IMR-90 (cell line): ENCODE measurements around the gene CROCC. TPM values are rescaled to one million over a fixed set of nuclear protein-coding genes. Genes with fewer than 3 reads are reported as not detected.

Experiments
- ATAC-seq: fragments of 200-7000 bp; cut with Tn5 transposase; 2 replicates; pipeline ENCODE4 v1.9.1; 2020; ENCODE audit warnings: low read depth, mild to moderate bottlenecking, moderate library complexity
- BruUV-seq: library from RNA; stranded (reverse); fragments of 400-500 nt; replicated peaks from 2 replicates; lab custom pipeline; 2021; lab: Mats Ljungman, UMichigan
- CTCF ChIA-PET: fragments of 300-600 bp; formaldehyde crosslinking; extraction: SDS; loops from one replicate; lab custom pipeline; 2021; ENCODE audit warnings: antibody characterized with exemption; lab: Yijun Ruan, JAX
- POLR2A ChIA-PET: fragments of 300-600 bp; sonication (Branson Sonifier 250); formaldehyde crosslinking; loops from one replicate; lab custom pipeline; 2022; ENCODE audit warnings: antibody characterized with exemption; ENCODE audit not compliant: unreplicated experiment; lab: Charles Lee
- DNase-seq: peaks from one replicate; pipeline ENCODE4 v3.0.0; 2013
- H2AFZ ChIP-seq: replicated peaks from 2 replicates; pipeline ENCODE3; 2013; ENCODE audit warnings: low read length, mild to moderate bottlenecking; ENCODE audit not compliant: poor library complexity
- H2AK5ac ChIP-seq: 2 replicates; pipeline ENCODE4 v1.6.1; 2013; ENCODE audit warnings: low read depth, low read length, inconsistent platforms
- H2AK9ac ChIP-seq: replicated peaks from 2 replicates; pipeline ENCODE3; 2013; ENCODE audit warnings: mild to moderate bottlenecking, low read depth, low read length, moderate library complexity; ENCODE audit not compliant: poor library complexity
- H2BK120ac ChIP-seq: 2 replicates; pipeline ENCODE4 v1.6.1; 2013; ENCODE audit warnings: low read depth, low read length, inconsistent platforms
- H2BK15ac ChIP-seq: 3 replicates; pipeline ENCODE4 v1.6.1; 2013; ENCODE audit warnings: low read depth, low read length, inconsistent platforms
- H2BK20ac ChIP-seq: 2 replicates; pipeline ENCODE4 v1.6.1; 2013; ENCODE audit warnings: low read depth, mild to moderate bottlenecking, inconsistent platforms, low read length, moderate library complexity
- H2BK5ac ChIP-seq: 2 replicates; pipeline ENCODE4 v1.6.1; 2013; ENCODE audit warnings: mild to moderate bottlenecking, low read depth, low read length, inconsistent platforms; ENCODE audit not compliant: poor library complexity, severe bottlenecking
- H3K14ac ChIP-seq: replicated peaks from 2 replicates; pipeline ENCODE4 v1.6.1; 2013; ENCODE audit warnings: low read depth, low read length, inconsistent platforms
- H3K18ac ChIP-seq: 2 replicates; pipeline ENCODE4 v1.6.1; 2013; ENCODE audit warnings: low read depth, low read length, control low read depth
- H3K23ac ChIP-seq: 2 replicates; pipeline ENCODE4 v1.6.1; 2013; ENCODE audit warnings: low read depth, low read length, inconsistent platforms
- H3K27ac ChIP-seq: 2 replicates; pipeline ENCODE4 v1.5.1; 2013; ENCODE audit warnings: mild to moderate bottlenecking, control low read depth, low read length; ENCODE audit not compliant: insufficient read depth
- H3K27me3 ChIP-seq: 2 replicates; pipeline ENCODE4 v1.6.1; 2013; ENCODE audit warnings: low read length; ENCODE audit not compliant: control insufficient read depth, insufficient read depth
- H3K36me3 ChIP-seq: 2 replicates; pipeline ENCODE4 v1.6.1; 2013; ENCODE audit warnings: low read length, mixed read lengths; ENCODE audit not compliant: control insufficient read depth, insufficient read depth
- H3K4ac ChIP-seq: 2 replicates; pipeline ENCODE4 v1.6.1; 2013; ENCODE audit warnings: low read depth, low read length, inconsistent platforms
- H3K4me1 ChIP-seq: 2 replicates; pipeline ENCODE4 v1.6.1; 2013; ENCODE audit warnings: low read length, mixed read lengths; ENCODE audit not compliant: control insufficient read depth, insufficient read depth
- H3K4me2 ChIP-seq: 2 replicates; pipeline ENCODE4 v1.6.1; 2013; ENCODE audit warnings: low read depth, mild to moderate bottlenecking, control low read depth, low read length, moderate library complexity
- H3K4me3 ChIP-seq: 2 replicates; pipeline ENCODE4 v1.5.1; 2013; ENCODE audit warnings: low read depth, mild to moderate bottlenecking, control low read depth, low read length, moderate library complexity; ENCODE audit not compliant: insufficient read depth
- H3K56ac ChIP-seq: 2 replicates; pipeline ENCODE4 v1.6.1; 2013; ENCODE audit warnings: low read length, inconsistent platforms; ENCODE audit not compliant: insufficient read depth; ENCODE audit errors: extremely low read depth
- H3K79me1 ChIP-seq, 2 experiments: 2 replicates each; pipeline ENCODE4 v1.6.1; 2013; ENCODE audit warnings: low read length in 2 of 2, inconsistent platforms in 1 of 2, low read depth in 1 of 2
- H3K9ac ChIP-seq: 2 replicates; pipeline ENCODE4 v1.6.1; 2013; ENCODE audit warnings: low read depth, low read length, control low read depth
- H3K9me1 ChIP-seq: 2 replicates; pipeline ENCODE4 v1.6.1; 2013; ENCODE audit warnings: low read length, inconsistent platforms; ENCODE audit not compliant: insufficient read depth
- H3K9me3 ChIP-seq: 2 replicates; pipeline ENCODE4 v1.6.1; 2013; ENCODE audit warnings: low read length; ENCODE audit not compliant: control insufficient read depth, insufficient read depth
- H4K20me1 ChIP-seq: 2 replicates; pipeline ENCODE4 v1.6.1; 2013; ENCODE audit warnings: low read length, inconsistent platforms; ENCODE audit not compliant: insufficient read depth
- H4K5ac ChIP-seq: 2 replicates; pipeline ENCODE4 v1.6.1; 2013; ENCODE audit warnings: mild to moderate bottlenecking, low read depth, low read length, control low read depth
- H4K8ac ChIP-seq, 2 experiments: 2 replicates each; pipeline ENCODE4 v1.6.1; 2013; ENCODE audit warnings: low read depth in 2 of 2, low read length in 2 of 2, control low read depth in 1 of 2, inconsistent platforms in 1 of 2
- H4K91ac ChIP-seq: 2 replicates; pipeline ENCODE4 v1.6.1; 2013; ENCODE audit warnings: low read depth, low read length, inconsistent platforms; ENCODE audit not compliant: insufficient read depth
- CHD1 ChIP-seq: IDR thresholded peaks from 2 replicates; pipeline ENCODE4 v1.6.1; 2012; ENCODE audit warnings: low read depth, low read length, improper control_type of control experiment
- WGBS, 2 experiments: methylation state at CpG; one replicate each; pipeline versions ENCODE4 v1.1.5 to v1.1.7; 2013; ENCODE audit warnings: missing lambda C conversion rate in 2 of 2; ENCODE audit not compliant: insufficient read length in 1 of 2; ENCODE audit errors: extremely low coverage in 2 of 2; 5-methylcytosine and 5-hydroxymethylcytosine counted together
- dilution Hi-C: fragments of 300-500 bp; cut with HindIII; formaldehyde crosslinking; loops from one replicate; pipeline ENCODE4 v1.14.3; 2018; ENCODE audit warnings: low sequenced_read_pairs; ENCODE audit not compliant: unreplicated experiment
- in situ Hi-C: fragments of 300-500 bp; cut with MboI; formaldehyde crosslinking; loops from 3 replicates; pipeline ENCODE4 v1.14.3; 2019; ENCODE audit warnings: low sequenced_read_pairs, inconsistent platforms, mixed read lengths
- intact Hi-C: fragments of 100-400 bp; cut with micrococcal nuclease; formaldehyde crosslinking; loops from 2 replicates; pipeline ENCODE4 v1.10.0; 2022
- polyA plus RNA-seq, 3 experiments: library from polyadenylated mRNA; depleted of rRNA; stranded (reverse); fragments of >200 nt; gene quantifications; 2 replicates each; pipeline ENCODE4 v1.2.3, GENCODE V29; 2012; ENCODE audit warnings: low replicate concordance in 1 of 3
- total RNA-seq: library from RNA; depleted of rRNA; stranded (reverse); fragments of >200 nt; gene quantifications from 2 replicates; pipeline ENCODE4 v1.2.3, GENCODE V29; 2012

The CROCC gene
- total and polyA plus RNA-seq, 2 of the 4 experiments (the other 2 are of a cell fraction): 7.5 to 13.7 TPM

DNA sequence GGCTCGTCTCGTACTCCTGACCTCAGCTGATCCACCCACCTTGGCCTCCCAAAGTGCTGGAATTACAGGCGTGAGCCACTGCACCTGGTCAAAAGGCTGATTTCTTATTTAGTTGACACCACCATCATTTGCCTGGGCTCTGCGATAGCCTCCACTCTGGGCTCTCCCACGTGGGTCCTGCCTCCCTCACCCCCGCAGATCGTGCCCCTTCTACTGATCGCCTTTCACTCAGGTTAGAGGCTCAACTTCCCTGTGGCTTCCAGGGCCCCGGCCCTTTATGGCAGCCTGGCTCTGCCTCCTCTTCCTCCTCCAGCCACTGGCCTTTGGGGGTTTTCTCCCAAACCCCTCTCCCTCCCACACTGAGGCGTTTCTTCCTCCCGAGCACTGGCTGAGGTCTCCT lies 61.2 kb downstream of the CROCC start:
- intact Hi-C loops (no loop called here), dilution Hi-C loops (no loop called here), in situ Hi-C loops (no loop called here)
- Histone ChIP-seq H2BK20ac (no peak overlapping the region), H2BK120ac (no peak overlapping the region), H3K23ac (no peak overlapping the region), H3K27me3 (no peaks in the 10 kb centered on the region), H3K14ac (no peak overlapping the region), H3K79me1 (no peaks in the 10 kb centered on the region; a peak in 1 of 4 replicates), H4K20me1 (peaks cover 3% of the 10 kb centered on the region; the same call in 1 of the 2 replicates), H3K36me3 (peaks cover 8% of the 10 kb centered on the region), H3K4me3 (no peak overlapping the region), H2AFZ (no peak overlapping the region), H4K5ac (no peak overlapping the region), H4K91ac (no peak overlapping the region), H2AK5ac (no peak overlapping the region), H3K27ac (no peak overlapping the region), H3K4ac (no peak overlapping the region), H2BK5ac (no peak overlapping the region), H3K9ac (no peak overlapping the region), H3K4me2 (no peak overlapping the region), H3K18ac (no peak overlapping the region), H2AK9ac (no peak overlapping the region), H3K56ac (no peak overlapping the region), H4K8ac (no peak overlapping the region), H2BK15ac (no peak overlapping the region), H3K4me1 (peaks cover 9% of the 10 kb centered on the region; the same call in 1 of the 2 replicates), H3K9me1 (no peaks in the 10 kb centered on the region), H3K9me3 (no peaks in the 10 kb centered on the region)
- POLR2A ChIA-PET: no interaction called here
- 78% methylated on average over 9 of the region's 11 CpGs; no CpG with 5 or more reads in 1 of the 2 experiments for WGBS, 2 experiments
- CTCF ChIA-PET: no interaction called here
- DNase-seq: no peak
- no TSS peak for BruUV-seq
- no peak for TF ChIP-seq CHD1
- ATAC-seq: no peak
